ENCODE data around the gene KAZN. TPM values are rescaled to one million over a fixed set of nuclear protein-coding genes. Genes with fewer than 3 reads are reported as not detected.

KAZN gene
- total and polyA plus RNA-seq, 12 donors, result 1.1 to 6.5 (median 1.9) TPM

- Histone ChIP-seq H3K27ac (no peak overlapping the region), H3K4me1 (no peaks in the 10 kb centered on the region), H3K36me3 (no peaks in the 10 kb centered on the region), H3K27me3 (peaks cover 0 to 85% (median 48%) of the 10 kb centered on the region in 7 donors), H3K4me3 (no peak overlapping the region), H3K9me3 (no peaks in the 10 kb centered on the region)
- WGBS, 2 donors, result 60 to 71% methylated on average over 9 of the region's 9 CpGs
- no peak for ATAC-seq
- no peak for DNase-seq
- intact Hi-C loops (cut with DNase I), result loop anchor here in 1 of 10 donors (2.0 kb wide), 1 partner anchor 801 kb away; no protein-coding TSS in a partner anchor
- no peak for TF ChIP-seq CTCF (IDR thresholded peaks at IDR 0.05)
Observed at GRCh38 chr1:14761291-14762153, 163.0 kb downstream of the KAZN start.

DNA sequence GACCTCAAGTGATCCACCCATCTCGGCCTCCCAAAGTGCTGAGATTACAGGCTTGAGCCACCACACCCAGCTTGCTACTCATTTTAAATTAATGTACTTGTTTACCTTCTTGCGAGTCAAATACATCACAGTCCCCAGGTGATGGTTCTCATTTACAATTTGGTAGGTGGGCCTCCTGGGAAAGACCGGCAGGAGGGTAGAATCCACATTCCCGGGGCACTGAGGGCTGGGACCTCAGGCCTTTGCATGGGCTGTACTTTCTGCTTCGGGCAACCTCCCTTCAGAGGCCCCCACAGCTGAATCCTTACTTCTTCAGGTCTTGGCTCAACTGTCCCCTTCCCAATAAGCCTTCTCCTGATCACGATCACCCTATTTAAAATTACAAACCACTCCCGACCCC is 165.5 kb downstream of the KAZN start:
- ATAC-seq (no peak), DNase-seq (no peak)
- Histone ChIP-seq H3K27me3 (peaks cover 0 to 66% (median 48%) of the 10 kb centered on the region in 7 donors), H3K4me3 (no peak overlapping the region), H3K9me3 (no peaks in the 10 kb centered on the region), H3K36me3 (no peaks in the 10 kb centered on the region), H3K4me1 (no peaks in the 10 kb centered on the region), H3K27ac (no peak overlapping the region)
- intact Hi-C loops (cut with DNase I), result no loop called here
- 78 to 79% methylated on average over 7 of the region's 7 CpGs for WGBS, 2 donors
- no peak for TF ChIP-seq CTCF (IDR thresholded peaks at IDR 0.05)

DNA sequence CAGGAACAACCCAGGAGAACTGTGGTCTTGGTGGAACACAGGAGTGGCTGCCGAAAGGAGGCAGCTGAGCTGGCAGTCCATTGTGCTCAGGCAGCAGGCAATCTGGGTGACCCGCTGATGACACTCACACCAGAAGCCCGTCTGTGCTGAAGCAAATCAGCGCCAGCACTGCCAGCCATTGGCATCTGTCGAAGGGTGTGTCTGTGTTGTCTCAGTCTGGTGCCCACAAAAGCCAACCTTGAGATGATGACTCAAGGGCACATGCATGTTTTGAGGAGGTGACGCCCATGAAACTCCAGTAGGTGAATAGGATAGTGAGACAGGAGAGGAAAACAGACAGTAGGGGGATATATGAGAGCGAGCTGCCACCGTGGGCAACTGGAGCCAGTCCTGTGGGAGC is 167.3 kb downstream of the KAZN start:
- H3K27me3 ChIP-seq, result peaks cover 0 to 53% (median 34%) of the 10 kb centered on the region in 7 donors
- H3K36me3 ChIP-seq, result no peaks in the 10 kb centered on the region
- H3K4me1 ChIP-seq, result no peaks in the 10 kb centered on the region
- intact Hi-C loops (cut with DNase I), result no loop called here
- no peak overlapping the region for H3K27ac ChIP-seq
- DNase-seq (no peak), ATAC-seq (no peak)
- H3K9me3 ChIP-seq, result no peaks in the 10 kb centered on the region
- 83 to 86% methylated on average over 8 of the region's 8 CpGs for WGBS, 2 donors
- H3K4me3 ChIP-seq, result no peak overlapping the region
- TF ChIP-seq CTCF (IDR thresholded peaks at IDR 0.05), result no peak

DNA sequence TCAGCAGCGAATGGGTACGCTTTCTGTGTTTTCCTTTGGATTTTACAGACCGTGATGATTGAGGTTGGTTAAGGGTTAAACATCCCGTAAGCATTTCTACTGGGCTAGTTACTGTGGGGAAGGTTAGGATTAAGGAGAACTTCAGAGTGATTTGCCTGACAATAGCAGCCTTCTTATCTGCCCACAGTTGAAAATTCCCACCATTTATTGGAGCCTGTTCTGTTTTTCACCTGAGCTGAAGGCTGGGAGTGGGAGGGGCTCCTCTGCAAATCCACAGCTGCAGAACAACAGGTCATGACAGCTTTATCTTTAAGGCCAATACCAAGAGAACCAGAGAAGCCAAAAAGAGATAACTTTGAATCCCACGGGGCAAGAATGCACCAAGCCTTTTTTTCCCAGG is 168.6 kb downstream of the KAZN start:
- intact Hi-C loops (cut with DNase I), result no loop called here
- Histone ChIP-seq H3K27me3 (peaks cover 0 to 42% (median 24%) of the 10 kb centered on the region in 7 donors), H3K27ac (no peak overlapping the region), H3K9me3 (no peaks in the 10 kb centered on the region), H3K36me3 (no peaks in the 10 kb centered on the region), H3K4me1 (no peaks in the 10 kb centered on the region), H3K4me3 (no peak overlapping the region)
- ATAC-seq (no peak), DNase-seq (no peak)
- TF ChIP-seq CTCF (IDR thresholded peaks at IDR 0.05), result no peak
- 52 to 56% methylated on average over 5 of the region's 5 CpGs for WGBS, 2 donors
